Smooth muscle cell (in vitro differentiated cells): ENCODE results near the gene FSIP1. TPM values are rescaled to one million over a fixed set of nuclear protein-coding genes. Genes with fewer than 3 reads are reported as not detected.

Source experiments
- DNase-seq: peaks from one replicate; lab custom pipeline; 2025; ENCODE audit not compliant: unreplicated experiment; lab: John Stamatoyannopoulos, UW
- H2AFZ ChIP-seq: fragments of 200-600 bp; sonication (generic); 2 replicates; pipeline ENCODE4 v1.6.0; 2016; ENCODE audit warnings: antibody characterized with exemption, low read depth, mild to moderate bottlenecking
- H3F3A ChIP-seq: fragments of 200-600 bp; sonication (generic); 2 replicates; pipeline ENCODE4 v1.6.0; 2017; ENCODE audit warnings: antibody characterized with exemption, low read depth
- H3K27ac ChIP-seq: fragments of 200-600 bp; sonication (generic); 2 replicates; pipeline ENCODE4 v1.5.1; 2016; ENCODE audit warnings: low read depth, mild to moderate bottlenecking
- H3K27me3 ChIP-seq: fragments of 200-600 bp; sonication (generic); 2 replicates; pipeline ENCODE4 v1.6.1; 2016; ENCODE audit warnings: low read depth, mild to moderate bottlenecking
- H3K36me3 ChIP-seq: fragments of 200-600 bp; sonication (generic); 2 replicates; pipeline ENCODE4 v1.5.1; 2016; ENCODE audit warnings: low read depth
- H3K4me1 ChIP-seq: fragments of 200-600 bp; sonication (generic); 2 replicates; pipeline ENCODE4 v1.5.1; 2016; ENCODE audit warnings: low read depth
- H3K4me2 ChIP-seq: fragments of 200-600 bp; sonication (generic); 2 replicates; pipeline ENCODE4 v1.6.0; 2016; ENCODE audit warnings: mild to moderate bottlenecking
- H3K4me3 ChIP-seq: fragments of 200-600 bp; sonication (generic); 2 replicates; pipeline ENCODE4 v1.5.1; 2016; ENCODE audit warnings: mild to moderate bottlenecking
- H3K79me2 ChIP-seq: fragments of 200-600 bp; sonication (generic); 2 replicates; pipeline ENCODE4 v1.6.0; 2016; ENCODE audit warnings: low read depth, mild to moderate bottlenecking
- H3K9ac ChIP-seq: fragments of 200-600 bp; sonication (generic); 2 replicates; pipeline ENCODE4 v1.6.0; 2016; ENCODE audit warnings: low read depth
- H3K9me3 ChIP-seq: fragments of 200-600 bp; sonication (generic); replicated peaks from 2 replicates; pipeline ENCODE4 v1.5.1; 2016; ENCODE audit warnings: low read depth
- H4K20me1 ChIP-seq: fragments of 200-600 bp; sonication (generic); 2 replicates; pipeline ENCODE4 v1.6.0; 2016; ENCODE audit warnings: low read depth
- CTCF ChIP-seq: fragments of 200-600 bp; sonication (generic); IDR thresholded peaks from 2 replicates; pipeline ENCODE4 v1.5.1; 2017; ENCODE audit warnings: borderline replicate concordance, mild to moderate bottlenecking, antibody characterized with exemption; ENCODE audit not compliant: insufficient read depth, poor library complexity, severe bottlenecking
- WGBS: methylation state at CpG from one replicate; pipeline ENCODE4 v1.1.7; 2016; ENCODE audit warnings: low lambda C conversion rate; 5-methylcytosine and 5-hydroxymethylcytosine counted together
- polyA plus RNA-seq: library from polyadenylated mRNA; unstranded; fragments of >200 nt; fragmentation: Nextera tagmentation; extraction: Ambion mirVana; gene quantifications from 2 replicates; pipeline ENCODE4 v1.2.1, GENCODE V29; 2016
- total RNA-seq: library from RNA; depleted of rRNA; stranded (reverse); fragments of >200 nt; gene quantifications from 2 replicates; pipeline ENCODE4 v1.2.3, GENCODE V29; 2014

The FSIP1 gene
- total and polyA plus RNA-seq, 2 experiments from 2014 or later = 0.13 to 0.43 TPM

- H3K4me1 ChIP-seq = no peaks in the 10 kb centered on the region
- H3K27me3 ChIP-seq = no peaks in the 10 kb centered on the region
- H3K36me3 ChIP-seq = no peaks in the 10 kb centered on the region
- no peak overlapping the region for H3K4me2 ChIP-seq
- H3K4me3 ChIP-seq = no peak overlapping the region
- TF ChIP-seq CTCF = peak; percentile 26
- H4K20me1 ChIP-seq = no peaks in the 10 kb centered on the region
- WGBS = 90% methylated on average over 19 of the region's 19 CpGs
- no peak overlapping the region for H3K9ac ChIP-seq
- no peaks in the 10 kb centered on the region for H3F3A ChIP-seq
- no peaks in the 10 kb centered on the region for H3K79me2 ChIP-seq
- no peaks in the 10 kb centered on the region for H3K9me3 ChIP-seq
- no peak overlapping the region for H3K27ac ChIP-seq
- H2AFZ ChIP-seq = no peak overlapping the region
- no peak for DNase-seq
Observed at GRCh38 chr15:39801641-39802309, 19.1 kb upstream of the FSIP1 start.

DNA sequence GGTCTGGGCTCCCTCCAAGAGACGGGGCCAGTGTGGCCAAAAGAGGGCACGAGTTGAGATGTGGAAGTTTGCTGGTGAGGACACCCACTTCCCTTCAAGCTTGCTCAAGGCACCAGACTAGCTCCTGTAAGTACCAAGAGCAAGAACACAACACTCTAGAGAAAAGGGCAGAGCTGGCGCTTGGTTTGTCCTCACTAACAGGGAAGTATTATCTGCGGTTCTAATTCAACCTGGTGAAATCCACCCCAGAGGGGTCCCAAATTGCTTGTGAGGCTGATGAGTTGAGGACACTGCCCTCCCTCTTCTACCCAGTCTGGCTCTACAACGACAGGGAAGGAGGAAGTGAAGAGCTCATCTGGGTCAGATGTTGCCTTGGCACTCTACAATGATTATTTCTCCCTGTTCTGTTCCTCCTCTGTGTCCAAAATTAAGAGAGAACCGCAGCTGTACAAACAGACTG, 16.9 kb upstream of the FSIP1 start:
- Histone ChIP-seq H3K4me1 (no peaks in the 10 kb centered on the region), H3K27ac (no peak overlapping the region), H2AFZ (no peak overlapping the region), H4K20me1 (no peaks in the 10 kb centered on the region), H3K9ac (no peak overlapping the region), H3K4me2 (no peak overlapping the region), H3K79me2 (no peaks in the 10 kb centered on the region), H3K36me3 (no peaks in the 10 kb centered on the region), H3F3A (no peaks in the 10 kb centered on the region), H3K4me3 (no peak overlapping the region), H3K9me3 (no peaks in the 10 kb centered on the region), H3K27me3 (no peaks in the 10 kb centered on the region)
- DNase-seq = no peak
- no peak for TF ChIP-seq CTCF
- WGBS = 91% methylated on average over 6 of the region's 6 CpGs

- H3K27me3 ChIP-seq = no peaks in the 10 kb centered on the region
- no peak overlapping the region for H3K9ac ChIP-seq
- no peaks in the 10 kb centered on the region for H4K20me1 ChIP-seq
- no peak overlapping the region for H2AFZ ChIP-seq
- no peaks in the 10 kb centered on the region for H3K4me1 ChIP-seq
- no peak overlapping the region for H3K4me3 ChIP-seq
- H3F3A ChIP-seq = no peaks in the 10 kb centered on the region
- no peak for DNase-seq
- H3K79me2 ChIP-seq = no peaks in the 10 kb centered on the region
- H3K4me2 ChIP-seq = no peak overlapping the region
- 96% methylated on average over 6 of the region's 6 CpGs for WGBS
- no peak overlapping the region for H3K27ac ChIP-seq
- H3K36me3 ChIP-seq = no peaks in the 10 kb centered on the region
- no peaks in the 10 kb centered on the region for H3K9me3 ChIP-seq
- no peak for TF ChIP-seq CTCF
Observed at GRCh38 chr15:39798382-39798781, 15.7 kb upstream of the FSIP1 start.

GRCh38 chr15:39797407-39797806, 14.8 kb upstream of the FSIP1 start:
- 94% methylated on average over 6 of the region's 6 CpGs for WGBS
- Histone ChIP-seq H3K27me3 (no peaks in the 10 kb centered on the region), H4K20me1 (no peaks in the 10 kb centered on the region)

More at GRCh38 chr15:39797407-39797806, 14.8 kb upstream of the FSIP1 start:
- Histone ChIP-seq H3K9ac (no peak overlapping the region), H3K4me2 (no peak overlapping the region), H3K27ac (no peak overlapping the region), H3K4me1 (no peaks in the 10 kb centered on the region), H3K79me2 (no peaks in the 10 kb centered on the region), H3K9me3 (no peaks in the 10 kb centered on the region), H3K4me3 (no peak overlapping the region), H3K36me3 (no peaks in the 10 kb centered on the region), H3F3A (no peaks in the 10 kb centered on the region), H2AFZ (no peak overlapping the region)
- no peak for TF ChIP-seq CTCF
- DNase-seq = no peak
